NOMO-1 treated with DMSO at 0.1 percent for 48 hours (cell line): ENCODE results near the gene NHERF1.

Experiments
- DNase-seq: peaks from one replicate; lab custom pipeline; 2025; ENCODE audit not compliant: unreplicated experiment; lab: John Stamatoyannopoulos, UW

NHERF1 gene

GRCh38 chr17:74732042-74732867 is 16.2 kb upstream of the NHERF1 start:
- DNase-seq, result no peak

- DNase-seq, result no peak
Measured at GRCh38 chr17:74733365-74734122, 14.9 kb upstream of the NHERF1 start.

GRCh38 chr17:74734256-74734655 is 14.2 kb upstream of the NHERF1 start:
- no peak for DNase-seq

GRCh38 chr17:74736513-74737298 is 11.7 kb upstream of the NHERF1 start, which contains the start of gene RAB37:
Gene RAB37, plus strand, starts transcription at chr17:74737256. Its CDS starts 17 bp downstream, at chr17:74737273.
- DNase-seq, result peak; percentile 99

GRCh38 chr17:74737299-74738050 is 11.0 kb upstream of the NHERF1 start:
- peak; percentile 61 for DNase-seq

- peak; percentile 82 for DNase-seq
Measured at GRCh38 chr17:74738051-74738996, 10.1 kb upstream of the NHERF1 start.

- DNase-seq, result no peak
Measured at GRCh38 chr17:74739227-74739831, 9.1 kb upstream of the NHERF1 start.

GRCh38 chr17:74740173-74740572 is 8.3 kb upstream of the NHERF1 start:
- peak; percentile 12 for DNase-seq

- DNase-seq, result no peak
Measured at GRCh38 chr17:74740641-74741387, 7.6 kb upstream of the NHERF1 start.

- peak; percentile 77 for DNase-seq
Measured at GRCh38 chr17:74742153-74742515, 6.3 kb upstream of the NHERF1 start.

GRCh38 chr17:74742978-74743545 is 5.4 kb upstream of the NHERF1 start:
- DNase-seq, result no peak

GRCh38 chr17:74743755-74744154 is 4.7 kb upstream of the NHERF1 start:
- no peak for DNase-seq

- no peak for DNase-seq
Measured at GRCh38 chr17:74744349-74744713, 4.1 kb upstream of the NHERF1 start.

GRCh38 chr17:74744714-74745547 is 3.5 kb upstream of the NHERF1 start:
- peak; percentile 38 for DNase-seq

GRCh38 chr17:74745548-74746177 is 2.8 kb upstream of the NHERF1 start:
- DNase-seq, result no peak

- no peak for DNase-seq
Measured at GRCh38 chr17:74746376-74746775, 2.1 kb upstream of the NHERF1 start.

- DNase-seq, result peak; percentile 49
Measured at GRCh38 chr17:74746922-74747321, 1.5 kb upstream of the NHERF1 start.
